Gastrocnemius medialis (tissue), 4 donors: ENCODE results near the gene GDF10.

ENCODE experiments used
- POLR2A ChIP-seq, 2 donors: fragments of 450-650 bp; IDR thresholded peaks; one replicate each; pipeline ENCODE4 v1.6.1; 2017; ENCODE audit warnings: antibody characterized with exemption in 2 of 2, mild to moderate bottlenecking in 2 of 2, moderate library complexity in 2 of 2
- TF ChIP-seq, protein P1 (sequence below), 5 experiments: fragments of 450-650 bp in 3 of 5; fragments of 200-600 bp in 2 of 5; sonication (generic) in 2 of 5; IDR thresholded peaks in 4 of 5; conservative IDR thresholded peaks in 1 of 5; 1 replicate in 4 of 5; 2 replicates in 1 of 5; pipeline ENCODE4 v1.5.1; 2016 to 2019; ENCODE audit warnings: antibody characterized with exemption in 5 of 5, mild to moderate bottlenecking in 3 of 5, moderate library complexity in 3 of 5

DNA sequence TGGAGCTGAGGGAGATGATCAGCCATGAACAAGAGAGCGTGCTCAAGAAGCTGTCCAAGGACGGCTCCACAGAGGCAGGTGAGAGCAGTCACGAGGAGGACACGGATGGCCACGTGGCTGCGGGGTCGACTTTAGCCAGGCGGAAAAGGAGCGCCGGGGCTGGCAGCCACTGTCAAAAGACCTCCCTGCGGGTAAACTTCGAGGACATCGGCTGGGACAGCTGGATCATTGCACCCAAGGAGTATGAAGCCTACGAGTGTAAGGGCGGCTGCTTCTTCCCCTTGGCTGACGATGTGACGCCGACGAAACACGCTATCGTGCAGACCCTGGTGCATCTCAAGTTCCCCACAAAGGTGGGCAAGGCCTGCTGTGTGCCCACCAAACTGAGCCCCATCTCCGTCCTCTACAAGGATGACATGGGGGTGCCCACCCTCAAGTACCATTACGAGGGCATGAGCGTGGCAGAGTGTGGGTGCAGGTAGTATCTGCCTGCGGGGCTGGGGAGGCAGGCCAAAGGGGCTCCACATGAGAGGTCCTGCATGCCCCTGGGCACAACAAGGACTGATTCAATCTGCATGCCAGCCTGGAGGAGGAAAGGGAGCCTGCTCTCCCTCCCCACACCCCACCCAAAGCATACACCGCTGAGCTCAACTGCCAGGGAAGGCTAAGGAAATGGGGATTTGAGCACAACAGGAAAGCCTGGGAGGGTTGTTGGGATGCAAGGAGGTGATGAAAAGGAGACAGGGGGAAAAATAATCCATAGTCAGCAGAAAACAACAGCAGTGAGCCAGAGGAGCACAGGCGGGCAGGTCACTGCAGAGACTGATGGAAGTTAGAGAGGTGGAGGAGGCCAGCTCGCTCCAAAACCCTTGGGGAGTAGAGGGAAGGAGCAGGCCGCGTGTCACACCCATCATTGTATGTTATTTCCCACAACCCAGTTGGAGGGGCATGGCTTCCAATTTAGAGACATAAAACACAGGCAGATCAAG is 25.6 kb downstream of the GDF10 start:
- TF ChIP-seq, protein P1, sequence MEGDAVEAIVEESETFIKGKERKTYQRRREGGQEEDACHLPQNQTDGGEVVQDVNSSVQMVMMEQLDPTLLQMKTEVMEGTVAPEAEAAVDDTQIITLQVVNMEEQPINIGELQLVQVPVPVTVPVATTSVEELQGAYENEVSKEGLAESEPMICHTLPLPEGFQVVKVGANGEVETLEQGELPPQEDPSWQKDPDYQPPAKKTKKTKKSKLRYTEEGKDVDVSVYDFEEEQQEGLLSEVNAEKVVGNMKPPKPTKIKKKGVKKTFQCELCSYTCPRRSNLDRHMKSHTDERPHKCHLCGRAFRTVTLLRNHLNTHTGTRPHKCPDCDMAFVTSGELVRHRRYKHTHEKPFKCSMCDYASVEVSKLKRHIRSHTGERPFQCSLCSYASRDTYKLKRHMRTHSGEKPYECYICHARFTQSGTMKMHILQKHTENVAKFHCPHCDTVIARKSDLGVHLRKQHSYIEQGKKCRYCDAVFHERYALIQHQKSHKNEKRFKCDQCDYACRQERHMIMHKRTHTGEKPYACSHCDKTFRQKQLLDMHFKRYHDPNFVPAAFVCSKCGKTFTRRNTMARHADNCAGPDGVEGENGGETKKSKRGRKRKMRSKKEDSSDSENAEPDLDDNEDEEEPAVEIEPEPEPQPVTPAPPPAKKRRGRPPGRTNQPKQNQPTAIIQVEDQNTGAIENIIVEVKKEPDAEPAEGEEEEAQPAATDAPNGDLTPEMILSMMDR (IDR thresholded peaks at IDR 0.05 in 4 of 5, conservative IDR thresholded peaks at IDR 0.05 in 1 of 5), result no peak
- TF ChIP-seq POLR2A (IDR thresholded peaks at IDR 0.05), result no peak
